HepG2 (cell line): ENCODE results near the gene LYPD3. TPM values are rescaled to one million over a fixed set of nuclear protein-coding genes. Genes with fewer than 3 reads are reported as not detected.

Experiments used
- ATAC-seq: fragments of 200-7000 bp; cut with Tn5 transposase; 3 replicates; pipeline ENCODE4 v1.9.1; 2020; ENCODE audit warnings: mild to moderate bottlenecking, moderate library complexity
- BruUV-seq: library from RNA; stranded (reverse); fragments of 400-500 nt; replicated peaks from 2 replicates; lab custom pipeline; 2021; lab: Mats Ljungman, UMichigan
- CTCF ChIA-PET: fragments of 300-600 bp; formaldehyde crosslinking; extraction: SDS; loops from one replicate; lab custom pipeline; 2021; ENCODE audit warnings: low total read pairs, inconsistent platforms, low intra/inter-chr PET ratio; lab: Yijun Ruan, JAX
- POLR2A ChIA-PET: fragments of 350-600 bp; sonication (Branson Sonifier 250); formaldehyde crosslinking; loops from one replicate; lab custom pipeline; 2020; ENCODE audit warnings: antibody characterized with exemption, inconsistent platforms; lab: Yijun Ruan, JAX
- DNase-seq: peaks from one replicate; pipeline ENCODE4 v3.0.0-alpha.2; 2015; ENCODE audit warnings: low spot score
- FAIRE-seq: peaks from 3 replicates; lab custom pipeline; 2011; peaks lifted over from hg19 to GRCh38; lab: Jason Lieb, UNC
- H2AFZ ChIP-seq: one replicate; pipeline ENCODE4 v1.6.1; 2011; ENCODE audit warnings: low read length, inconsistent platforms
- H3K27ac ChIP-seq: fragments of 300-600 bp; 3 replicates; pipeline ENCODE4 v1.8.0; 2011; ENCODE audit warnings: mixed run types, mild to moderate bottlenecking, mixed read lengths, low read length, inconsistent platforms; ENCODE audit not compliant: insufficient read depth; ENCODE audit errors: extremely low read length
- H3K27me3 ChIP-seq, 2 experiments: fragments of 200-600 bp in 1 of 2; 2 replicates in 1 of 2; 3 replicates in 1 of 2; pipeline versions ENCODE4 v1.6.0 to v1.8.0; 2011; ENCODE audit warnings: low read length in 2 of 2, mild to moderate bottlenecking in 2 of 2, moderate library complexity in 2 of 2, inconsistent platforms in 1 of 2; ENCODE audit not compliant: insufficient read depth in 2 of 2, control insufficient read depth in 1 of 2
- H3K36me3 ChIP-seq, 2 experiments: fragments of 200-600 bp in 1 of 2; replicated peaks in 1 of 2; 2 replicates in 1 of 2; 3 replicates in 1 of 2; pipeline versions ENCODE4 v1.5.1 to v1.8.0; 2011; ENCODE audit warnings: low read length in 2 of 2, inconsistent platforms in 1 of 2; ENCODE audit not compliant: insufficient read depth in 2 of 2, control insufficient read depth in 1 of 2
- H3K4me1 ChIP-seq: 2 replicates; pipeline ENCODE4 v1.5.1; 2012; ENCODE audit warnings: low read length, inconsistent platforms; ENCODE audit not compliant: insufficient read depth
- H3K4me2 ChIP-seq: 2 replicates; pipeline ENCODE4 v1.6.0; 2011; ENCODE audit warnings: low read depth, low read length, inconsistent platforms
- H3K4me3 ChIP-seq, 3 experiments: fragments of 200-600 bp in 1 of 3; sonication (generic), shearing (Covaris generic) in 1 of 3; replicated peaks in 1 of 3; 2 replicates each; pipeline ENCODE4 v1.5.1; 2011 to 2016; ENCODE audit warnings: low read length in 3 of 3, inconsistent platforms in 2 of 3, low read depth in 2 of 3, mild to moderate bottlenecking in 2 of 3, control low read depth in 1 of 3, mixed read lengths in 1 of 3; ENCODE audit not compliant: insufficient read depth in 1 of 3
- H3K79me2 ChIP-seq: one replicate; pipeline ENCODE4 v1.6.1; 2011; ENCODE audit warnings: low read length, inconsistent platforms; ENCODE audit not compliant: insufficient read depth
- H3K9ac ChIP-seq: 2 replicates; pipeline ENCODE4 v1.6.0; 2011; ENCODE audit warnings: mild to moderate bottlenecking, low read depth, low read length, inconsistent platforms; ENCODE audit not compliant: insufficient read depth
- H3K9me3 ChIP-seq: 2 replicates; pipeline ENCODE4 v1.5.1; 2012; ENCODE audit warnings: mild to moderate bottlenecking, low read length
- H4K20me1 ChIP-seq: 2 replicates; pipeline ENCODE4 v1.6.0; 2011; ENCODE audit warnings: inconsistent platforms, mild to moderate bottlenecking, low read length, moderate library complexity; ENCODE audit not compliant: insufficient read depth
- CENPX ChIP-seq: sonication (generic); formaldehyde crosslinking; IDR thresholded peaks from 2 replicates; pipeline ENCODE4 v1.9.0; 2021; ENCODE audit warnings: mild to moderate bottlenecking, missing genetic modification reagents, moderate library complexity
- JUND ChIP-seq: sonication (generic); formaldehyde crosslinking; IDR thresholded peaks from 2 replicates; pipeline ENCODE4 v1.8.0; 2022; ENCODE audit warnings: mild to moderate bottlenecking, missing genetic modification reagents
- MTF2 ChIP-seq: sonication (generic); formaldehyde crosslinking; IDR thresholded peaks from 2 replicates; pipeline ENCODE4 v1.5.0; 2020; ENCODE audit warnings: missing genetic modification reagents, borderline replicate concordance
- NR2C2 ChIP-seq: sonication (generic); formaldehyde crosslinking; IDR thresholded peaks from 2 replicates; pipeline ENCODE4 v1.4.0; 2020; ENCODE audit warnings: missing genetic modification reagents, mild to moderate bottlenecking, moderate library complexity, borderline replicate concordance
- PHB2 ChIP-seq: fragments of 450-650 bp; IDR thresholded peaks from 2 replicates; pipeline ENCODE4 v1.6.1; 2018; ENCODE audit not compliant: partially characterized antibody
- POLR2AphosphoS5 ChIP-seq: IDR thresholded peaks from 2 replicates; pipeline ENCODE4 v1.6.1; 2012; ENCODE audit warnings: low read depth, low read length
- TCF7L2 ChIP-seq: IDR thresholded peaks from 2 replicates; pipeline ENCODE4 v1.6.1; 2011; ENCODE audit warnings: mild to moderate bottlenecking, low read depth, low read length, moderate library complexity
- ZNF274 ChIP-seq: sonication (generic); formaldehyde crosslinking; IDR thresholded peaks from 2 replicates; pipeline ENCODE4 v1.5.1; 2020; ENCODE audit warnings: mild to moderate bottlenecking, missing genetic modification reagents
- ZNF431 ChIP-seq: sonication (generic); formaldehyde crosslinking; IDR thresholded peaks from 2 replicates; pipeline ENCODE4 v1.9.0; 2022; ENCODE audit warnings: missing genetic modification reagents, low read depth, mild to moderate bottlenecking, borderline replicate concordance
- ZNF616 ChIP-seq: sonication (generic); formaldehyde crosslinking; IDR thresholded peaks from 2 replicates; pipeline ENCODE4 v1.5.0; 2020; ENCODE audit warnings: low read depth, mild to moderate bottlenecking, missing genetic modification reagents
- ZNF766 ChIP-seq: sonication (generic); formaldehyde crosslinking; IDR thresholded peaks from 2 replicates; pipeline ENCODE4 v1.5.0; 2020; ENCODE audit warnings: missing genetic modification reagents, borderline replicate concordance
- ZNF776 ChIP-seq: sonication (generic); formaldehyde crosslinking; IDR thresholded peaks from 2 replicates; pipeline ENCODE4 v1.4.0; 2020; ENCODE audit warnings: mild to moderate bottlenecking, missing genetic modification reagents
- WGBS: methylation state at CpG from one replicate; pipeline ENCODE4 v1.1.6; 2017; ENCODE audit warnings: low lambda C conversion rate; 5-methylcytosine and 5-hydroxymethylcytosine counted together
- in situ Hi-C: cut with HindIII; loops from 2 replicates; pipeline ENCODE4 v1.10.0; 2017; ENCODE audit warnings: low pct_unique_long_range_greater_than_20kb; ENCODE audit not compliant: extremely low pct_ligation_motif_present
- intact Hi-C: fragments of 100-400 bp; cut with micrococcal nuclease; formaldehyde crosslinking; loops from one replicate; pipeline ENCODE4 v1.10.0; 2022; ENCODE audit not compliant: unreplicated experiment
- polyA plus RNA-seq, 8 experiments: library from polyadenylated mRNA; depleted of rRNA in 3 of 8; stranded (reverse) in 7 of 8; unstranded in 1 of 8; fragments of >200 nt; fragmentation: Illumina TruSeq in 4 of 8; extraction: Trizol in 4 of 8; gene quantifications; 2 replicates each; pipeline versions ENCODE4 v1.2.1 to v1.2.3, GENCODE V29; 2011 to 2016; ENCODE audit warnings: low read depth in 4 of 8, missing spikeins in 1 of 8, mixed read lengths in 1 of 8; ENCODE audit not compliant: insufficient read depth in 1 of 8
- total RNA-seq, 5 experiments: library from RNA; depleted of rRNA; stranded (reverse); fragments of >200 nt; fragmentation: Illumina TruSeq; extraction: Trizol; gene quantifications; 2 replicates each; pipeline ENCODE4 v1.2.3, GENCODE V29; 2016; ENCODE audit warnings: low read depth in 1 of 5
- TF ChIP-seq, protein P1 (sequence below): sonication (generic); formaldehyde crosslinking; IDR thresholded peaks from 2 replicates; pipeline ENCODE4 v1.4.0; 2020; ENCODE audit warnings: mild to moderate bottlenecking, missing genetic modification reagents, borderline replicate concordance
- TF ChIP-seq, protein P2 (sequence below): sonication (generic); formaldehyde crosslinking; IDR thresholded peaks from 2 replicates; pipeline ENCODE4 v1.4.0; 2020; ENCODE audit warnings: low read depth, missing genetic modification reagents
- TF ChIP-seq, protein P3 (sequence below): sonication (generic); formaldehyde crosslinking; IDR thresholded peaks from 2 replicates; pipeline ENCODE4 v1.8.0; 2022; ENCODE audit warnings: missing genetic modification reagents, mild to moderate bottlenecking, borderline replicate concordance

The LYPD3 gene
- total and polyA plus RNA-seq, 2 of the 13 experiments (the other 11 are each of a cell fraction or from before 2014, with no cell fraction given): 0.51 to 1.5 TPM

DNA sequence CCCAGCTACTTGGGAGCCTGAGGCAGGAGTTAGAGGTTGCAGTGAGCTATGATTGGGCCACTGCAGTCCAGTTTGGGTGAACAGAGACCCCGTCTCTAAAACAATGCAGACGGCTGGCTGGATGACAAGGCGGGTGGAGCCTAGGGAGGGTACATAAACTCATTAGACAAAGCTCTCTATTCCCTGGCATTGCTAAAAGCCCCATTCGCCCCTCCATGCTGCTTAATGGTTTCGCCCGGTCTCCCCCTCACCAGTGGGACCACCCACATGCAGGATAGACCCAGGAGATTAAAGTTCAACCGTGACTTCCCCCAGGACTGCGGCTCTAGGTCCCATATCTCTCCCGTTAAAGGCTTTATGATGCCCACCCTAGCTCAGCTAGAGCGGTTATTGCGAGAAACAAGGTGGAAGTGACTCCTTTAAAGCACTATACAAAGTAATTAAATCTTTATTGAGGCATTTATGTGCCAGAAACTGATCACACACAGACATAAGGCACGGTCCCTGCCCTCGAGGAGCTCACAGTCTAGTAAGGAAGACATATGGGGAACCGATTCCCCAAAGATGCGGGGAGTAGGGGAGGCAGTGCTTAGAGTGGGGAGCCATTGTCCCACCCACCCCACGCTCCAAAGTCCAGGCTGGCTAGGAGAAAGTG is 4.9 kb downstream of the LYPD3 start:
- Histone ChIP-seq H3K36me3 (no peaks in the 10 kb centered on the region), H3K4me1 (peaks cover 40% of the 10 kb centered on the region), H3K27me3 (no peaks in the 10 kb centered on the region), H3K4me2 (peak overlapping the region; percentile 57), H3K79me2 (no peaks in the 10 kb centered on the region), H3K4me3 (peak overlapping the region in 1 of 3 experiments; percentile 0; a peak in 1 of 6 replicates), H3K9ac (no peak overlapping the region), H2AFZ (no peak overlapping the region), H3K27ac (no peak overlapping the region), H4K20me1 (no peaks in the 10 kb centered on the region), H3K9me3 (no peaks in the 10 kb centered on the region)
- in situ Hi-C loops: no loop called here
- ATAC-seq (no peak), FAIRE-seq (no peak), DNase-seq (peak; percentile 35)
- 41% methylated on average over 16 of the region's 16 CpGs for WGBS
- BruUV-seq: no TSS peak
- intact Hi-C loops: no loop called here
- ChIA-PET CTCF (no interaction called here), POLR2A (interaction anchor here (2.0 kb wide), 1 partner anchor 44 kb away, joined by 11 read pairs; the partner anchor contains the start of gene PHLDB3)
- TF ChIP-seq ZNF766 (CRISPR knock-in tag) (no peak), PHB2 (no peak), POLR2AphosphoS5 (0 out of 2 replicates have a peak, but pooled peaks have one; percentile 34), TCF7L2 (no peak), ZNF776 (CRISPR knock-in tag) (no peak), MTF2 (CRISPR knock-in tag) (no peak), ZNF274 (no peak), JUND (CRISPR knock-in tag) (no peak), CENPX (CRISPR knock-in tag) (no peak), ZNF616 (CRISPR knock-in tag) (no peak), ZNF431 (CRISPR knock-in tag) (no peak), NR2C2 (CRISPR knock-in tag) (no peak)
- TF ChIP-seq, protein P1, sequence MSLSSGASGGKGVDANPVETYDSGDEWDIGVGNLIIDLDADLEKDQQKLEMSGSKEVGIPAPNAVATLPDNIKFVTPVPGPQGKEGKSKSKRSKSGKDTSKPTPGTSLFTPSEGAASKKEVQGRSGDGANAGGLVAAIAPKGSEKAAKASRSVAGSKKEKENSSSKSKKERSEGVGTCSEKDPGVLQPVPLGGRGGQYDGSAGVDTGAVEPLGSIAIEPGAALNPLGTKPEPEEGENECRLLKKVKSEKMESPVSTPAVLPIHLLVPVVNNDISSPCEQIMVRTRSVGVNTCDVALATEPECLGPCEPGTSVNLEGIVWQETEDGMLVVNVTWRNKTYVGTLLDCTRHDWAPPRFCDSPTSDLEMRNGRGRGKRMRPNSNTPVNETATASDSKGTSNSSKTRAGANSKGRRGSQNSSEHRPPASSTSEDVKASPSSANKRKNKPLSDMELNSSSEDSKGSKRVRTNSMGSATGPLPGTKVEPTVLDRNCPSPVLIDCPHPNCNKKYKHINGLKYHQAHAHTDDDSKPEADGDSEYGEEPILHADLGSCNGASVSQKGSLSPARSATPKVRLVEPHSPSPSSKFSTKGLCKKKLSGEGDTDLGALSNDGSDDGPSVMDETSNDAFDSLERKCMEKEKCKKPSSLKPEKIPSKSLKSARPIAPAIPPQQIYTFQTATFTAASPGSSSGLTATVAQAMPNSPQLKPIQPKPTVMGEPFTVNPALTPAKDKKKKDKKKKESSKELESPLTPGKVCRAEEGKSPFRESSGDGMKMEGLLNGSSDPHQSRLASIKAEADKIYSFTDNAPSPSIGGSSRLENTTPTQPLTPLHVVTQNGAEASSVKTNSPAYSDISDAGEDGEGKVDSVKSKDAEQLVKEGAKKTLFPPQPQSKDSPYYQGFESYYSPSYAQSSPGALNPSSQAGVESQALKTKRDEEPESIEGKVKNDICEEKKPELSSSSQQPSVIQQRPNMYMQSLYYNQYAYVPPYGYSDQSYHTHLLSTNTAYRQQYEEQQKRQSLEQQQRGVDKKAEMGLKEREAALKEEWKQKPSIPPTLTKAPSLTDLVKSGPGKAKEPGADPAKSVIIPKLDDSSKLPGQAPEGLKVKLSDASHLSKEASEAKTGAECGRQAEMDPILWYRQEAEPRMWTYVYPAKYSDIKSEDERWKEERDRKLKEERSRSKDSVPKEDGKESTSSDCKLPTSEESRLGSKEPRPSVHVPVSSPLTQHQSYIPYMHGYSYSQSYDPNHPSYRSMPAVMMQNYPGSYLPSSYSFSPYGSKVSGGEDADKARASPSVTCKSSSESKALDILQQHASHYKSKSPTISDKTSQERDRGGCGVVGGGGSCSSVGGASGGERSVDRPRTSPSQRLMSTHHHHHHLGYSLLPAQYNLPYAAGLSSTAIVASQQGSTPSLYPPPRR (CRISPR knock-in tag): no peak
- TF ChIP-seq, protein P2, sequence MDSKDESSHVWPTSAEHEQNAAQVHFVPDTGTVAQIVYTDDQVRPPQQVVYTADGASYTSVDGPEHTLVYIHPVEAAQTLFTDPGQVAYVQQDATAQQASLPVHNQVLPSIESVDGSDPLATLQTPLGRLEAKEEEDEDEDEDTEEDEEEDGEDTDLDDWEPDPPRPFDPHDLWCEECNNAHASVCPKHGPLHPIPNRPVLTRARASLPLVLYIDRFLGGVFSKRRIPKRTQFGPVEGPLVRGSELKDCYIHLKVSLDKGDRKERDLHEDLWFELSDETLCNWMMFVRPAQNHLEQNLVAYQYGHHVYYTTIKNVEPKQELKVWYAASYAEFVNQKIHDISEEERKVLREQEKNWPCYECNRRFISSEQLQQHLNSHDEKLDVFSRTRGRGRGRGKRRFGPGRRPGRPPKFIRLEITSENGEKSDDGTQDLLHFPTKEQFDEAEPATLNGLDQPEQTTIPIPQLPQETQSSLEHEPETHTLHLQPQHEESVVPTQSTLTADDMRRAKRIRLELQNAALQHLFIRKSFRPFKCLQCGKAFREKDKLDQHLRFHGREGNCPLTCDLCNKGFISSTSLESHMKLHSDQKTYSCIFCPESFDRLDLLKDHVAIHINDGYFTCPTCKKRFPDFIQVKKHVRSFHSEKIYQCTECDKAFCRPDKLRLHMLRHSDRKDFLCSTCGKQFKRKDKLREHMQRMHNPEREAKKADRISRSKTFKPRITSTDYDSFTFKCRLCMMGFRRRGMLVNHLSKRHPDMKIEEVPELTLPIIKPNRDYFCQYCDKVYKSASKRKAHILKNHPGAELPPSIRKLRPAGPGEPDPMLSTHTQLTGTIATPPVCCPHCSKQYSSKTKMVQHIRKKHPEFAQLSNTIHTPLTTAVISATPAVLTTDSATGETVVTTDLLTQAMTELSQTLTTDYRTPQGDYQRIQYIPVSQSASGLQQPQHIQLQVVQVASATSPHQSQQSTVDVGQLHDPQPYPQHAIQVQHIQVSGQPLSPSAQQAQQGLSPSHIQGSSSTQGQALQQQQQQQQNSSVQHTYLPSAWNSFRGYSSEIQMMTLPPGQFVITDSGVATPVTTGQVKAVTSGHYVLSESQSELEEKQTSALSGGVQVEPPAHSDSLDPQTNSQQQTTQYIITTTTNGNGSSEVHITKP (CRISPR knock-in tag): peak; percentile 98
- TF ChIP-seq, protein P3, sequence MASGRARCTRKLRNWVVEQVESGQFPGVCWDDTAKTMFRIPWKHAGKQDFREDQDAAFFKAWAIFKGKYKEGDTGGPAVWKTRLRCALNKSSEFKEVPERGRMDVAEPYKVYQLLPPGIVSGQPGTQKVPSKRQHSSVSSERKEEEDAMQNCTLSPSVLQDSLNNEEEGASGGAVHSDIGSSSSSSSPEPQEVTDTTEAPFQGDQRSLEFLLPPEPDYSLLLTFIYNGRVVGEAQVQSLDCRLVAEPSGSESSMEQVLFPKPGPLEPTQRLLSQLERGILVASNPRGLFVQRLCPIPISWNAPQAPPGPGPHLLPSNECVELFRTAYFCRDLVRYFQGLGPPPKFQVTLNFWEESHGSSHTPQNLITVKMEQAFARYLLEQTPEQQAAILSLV (CRISPR knock-in tag): no peak
